Medulla oblongata (tissue), 1 donor: ENCODE data around the gene GAREM2.
"Not testable (repeated sequence)": the region's sequence is repeated elsewhere in the genome, so short reads cannot be mapped to it uniquely, and the experiment has no call there.

Source experiments
- DNase-seq: peaks from one replicate; pipeline ENCODE4 v3.0.0-alpha.2; 2015; ENCODE audit errors: extremely low spot score

Gene GAREM2

GRCh38 chr2:26172871-26173775 lies at the start of gene GAREM2:
Gene GAREM2, plus strand, starts transcription at chr2:26173088. Its CDS starts 133 bp downstream, at chr2:26173221.
- DNase-seq, result no peak

DNA sequence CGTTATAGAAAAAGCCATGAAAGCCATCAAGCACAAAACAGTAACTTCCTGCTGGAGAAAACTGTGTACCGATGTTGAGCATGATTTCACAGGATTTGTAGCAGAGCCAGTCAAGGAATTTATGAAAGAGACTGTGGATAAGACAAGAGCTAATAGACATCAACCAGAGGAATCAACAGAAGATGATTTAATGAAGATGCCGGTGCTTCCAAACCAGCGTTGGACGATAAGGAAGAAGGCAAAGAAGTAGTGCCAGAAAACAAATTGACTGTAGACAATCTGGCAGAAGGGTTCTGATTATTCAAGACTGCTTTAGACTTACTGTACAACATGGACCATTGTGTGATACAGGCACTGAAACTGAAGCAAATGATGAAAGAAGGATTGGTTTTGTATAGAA lies 49.5 kb upstream of the GAREM2 start:
- no peak for DNase-seq

DNA sequence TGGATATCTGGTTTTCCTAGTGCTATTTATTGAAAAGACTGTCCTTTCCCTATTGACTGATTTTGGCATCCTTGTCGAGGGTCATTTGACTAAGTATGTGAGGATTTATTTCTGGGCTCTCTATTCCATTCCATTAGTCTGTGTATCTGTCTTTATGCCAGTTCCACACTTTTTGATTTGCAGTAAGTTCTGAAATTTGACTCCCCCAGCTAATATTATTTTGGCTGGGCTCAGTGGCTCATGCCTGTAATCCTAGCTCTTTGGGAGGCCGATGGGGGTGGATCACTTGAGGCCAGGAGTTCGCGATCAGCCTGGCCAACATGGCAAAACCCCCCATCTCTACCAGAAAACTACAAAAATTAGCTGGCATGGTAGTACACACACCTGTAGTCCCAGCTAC lies 46.8 kb upstream of the GAREM2 start:
- DNase-seq, result no peak

DNA sequence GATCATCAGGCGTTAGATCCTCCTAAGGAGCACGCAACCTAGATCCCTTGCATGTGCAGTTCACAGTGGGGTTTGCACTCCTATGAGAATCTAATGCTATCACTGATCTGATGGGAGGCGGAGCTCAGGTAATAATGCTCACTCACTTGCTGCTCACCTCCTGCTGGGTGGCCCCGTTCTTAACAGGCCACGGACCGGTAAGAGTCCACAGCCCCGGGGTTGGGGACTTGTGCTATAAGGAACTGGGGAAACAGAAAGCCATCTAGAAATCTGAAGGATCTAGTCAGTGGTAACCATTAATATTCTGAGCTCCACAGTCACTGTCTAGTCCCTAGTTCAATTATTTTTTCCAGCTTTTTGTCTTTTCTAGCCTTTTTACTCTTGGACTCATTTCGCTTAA lies 44.7 kb upstream of the GAREM2 start:
- no peak for DNase-seq

DNA sequence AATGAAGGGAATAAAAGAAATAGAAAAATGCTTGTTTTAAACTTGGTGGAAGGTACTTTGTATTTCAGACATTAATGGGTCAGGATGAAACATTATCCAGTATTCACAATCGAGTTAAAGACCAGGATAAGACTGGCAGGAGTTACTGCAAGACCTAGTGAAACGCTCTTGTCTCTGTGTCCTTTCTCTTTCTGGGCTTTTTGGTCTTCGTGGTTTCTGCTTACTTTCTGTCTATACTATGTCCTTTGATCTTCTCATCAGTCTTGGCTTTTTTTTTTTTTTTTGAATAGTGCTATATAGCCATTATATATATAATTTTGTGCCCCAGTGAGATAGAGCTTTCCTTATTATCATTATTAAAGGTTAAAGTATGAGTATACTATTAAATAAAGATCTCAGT lies 42.1 kb upstream of the GAREM2 start:
- DNase-seq, result no peak

- peak; percentile 83 for DNase-seq
These were observed 36.4 kb upstream of the GAREM2 start for GRCh38 chr2:26136451-26136850.

DNA sequence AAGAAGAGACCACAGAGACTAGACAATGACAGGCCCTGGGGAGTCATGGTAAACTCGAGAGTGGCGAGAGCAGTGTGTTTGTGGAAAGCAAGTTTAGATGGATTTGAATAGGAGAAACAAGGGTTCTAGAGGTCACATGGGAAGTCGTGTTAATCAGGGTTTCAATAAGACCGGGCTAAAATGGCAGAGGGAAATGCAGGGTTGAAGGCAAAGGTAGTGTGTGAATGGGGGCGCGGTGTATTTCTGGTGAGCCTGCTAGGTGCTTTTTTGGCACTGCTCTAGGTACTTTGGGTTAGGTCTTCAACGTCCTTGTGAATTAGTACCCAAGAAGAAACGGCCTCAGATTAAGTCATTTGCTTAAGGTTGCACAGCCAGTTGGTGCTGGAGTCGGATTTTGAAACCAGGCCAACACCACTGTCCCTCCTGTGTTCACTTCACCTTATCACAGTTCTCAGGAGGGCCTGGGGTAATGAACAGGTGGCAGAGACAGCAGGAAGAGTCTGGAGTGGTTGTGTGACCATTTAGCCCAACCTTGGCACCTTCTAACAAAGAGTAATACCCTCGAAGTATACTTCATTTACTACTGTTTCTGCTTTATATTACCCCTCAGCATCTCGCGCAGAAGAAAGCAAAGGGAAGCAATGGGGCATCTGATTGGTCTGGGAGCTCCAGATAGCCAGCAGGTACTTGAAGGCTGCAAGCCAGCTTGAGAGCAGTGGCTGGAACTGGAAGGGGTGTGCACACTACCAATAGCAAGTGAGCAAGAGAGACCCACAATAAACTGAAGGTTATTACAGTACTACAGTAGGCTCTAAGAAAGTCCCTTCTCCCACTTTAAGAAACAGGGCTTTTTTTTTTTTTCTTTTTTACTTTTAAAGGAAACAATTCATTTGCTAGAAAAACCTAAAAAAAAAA lies 33.4 kb upstream of the GAREM2 start:
- no peak for DNase-seq

DNA sequence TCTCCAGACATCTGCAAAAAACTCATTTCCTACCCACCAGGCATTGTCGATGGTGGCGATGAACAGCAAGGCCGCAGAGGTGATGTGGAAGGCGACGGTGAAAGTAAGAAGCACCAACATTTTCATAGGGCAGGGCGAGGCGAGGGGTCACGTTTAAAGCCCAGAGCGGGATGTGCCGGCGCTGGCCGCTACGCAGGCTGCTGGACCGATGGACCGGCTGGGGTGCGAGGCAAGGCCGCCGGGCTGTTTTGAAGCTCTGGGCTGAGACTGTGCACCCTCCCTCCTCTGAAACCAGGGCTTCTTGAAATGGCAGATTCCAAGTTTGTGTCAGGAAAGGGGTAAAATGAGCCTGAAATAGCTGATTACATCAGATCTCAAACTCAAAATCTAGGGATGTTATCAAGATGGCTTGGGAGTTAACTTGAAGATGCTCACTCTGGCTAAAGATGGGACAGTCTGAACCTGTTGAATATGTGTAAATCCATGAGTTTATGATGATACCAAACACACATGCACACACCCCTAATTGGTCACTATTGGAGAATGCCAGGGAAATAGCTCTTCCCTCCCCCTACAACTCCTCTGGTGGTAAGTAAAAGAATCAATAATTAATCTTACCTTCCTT lies 31.6 kb upstream of the GAREM2 start:
- DNase-seq, result no peak

GRCh38 chr2:26144031-26144430 lies 28.9 kb upstream of the GAREM2 start:
- DNase-seq, result no peak

DNA sequence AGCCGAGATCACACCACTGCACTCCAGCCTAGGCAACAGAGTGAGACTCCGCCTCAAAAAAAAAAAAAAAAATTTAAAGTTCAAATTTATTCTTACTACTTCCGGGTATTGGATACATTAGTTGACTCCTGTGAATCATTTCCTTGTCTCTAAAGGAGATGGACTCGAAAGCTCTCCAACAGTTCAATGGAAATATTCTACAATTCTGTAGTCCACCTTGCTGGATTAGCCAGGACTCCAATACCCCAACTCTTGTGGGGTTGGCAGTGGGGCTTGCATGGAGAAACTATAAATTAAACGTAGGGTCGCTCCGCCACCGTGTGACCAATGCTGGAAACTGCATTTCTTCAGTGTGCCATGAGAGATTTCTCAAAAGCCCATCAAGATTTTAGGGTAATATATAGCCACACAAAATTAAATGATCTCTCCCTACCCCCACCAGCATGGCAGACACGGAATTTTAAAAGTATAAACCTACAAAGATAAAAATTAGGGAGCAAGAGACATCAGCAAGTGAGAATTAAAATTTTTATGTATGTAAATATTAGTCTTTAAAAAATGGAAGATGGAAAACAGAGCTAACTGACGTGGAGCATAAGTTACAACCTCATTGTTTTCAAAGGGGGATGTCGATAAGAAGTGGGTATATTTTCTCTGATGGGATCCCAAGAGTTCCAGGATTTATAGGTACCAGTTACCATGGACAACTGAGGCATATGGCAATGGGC lies 27.8 kb upstream of the GAREM2 start:
- peak; percentile 87 for DNase-seq

DNA sequence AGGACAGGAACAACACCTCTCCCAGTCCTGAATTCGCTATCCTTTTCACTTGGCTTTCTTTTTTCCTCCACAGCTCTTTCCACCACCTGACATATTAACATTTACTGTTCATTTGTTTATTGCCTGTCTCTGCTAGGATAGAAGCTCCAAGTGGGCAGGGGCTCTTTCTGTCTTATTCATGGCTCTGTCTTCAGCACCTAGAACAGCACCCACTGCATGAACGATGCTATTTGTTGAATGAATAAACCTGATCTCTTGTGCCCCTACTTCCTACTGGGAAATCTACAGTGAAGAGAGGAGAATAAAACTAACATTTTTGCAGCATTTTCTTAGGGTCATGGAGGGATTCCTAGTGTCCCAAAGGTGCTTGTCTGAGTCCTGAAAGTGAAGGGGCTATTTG lies 24.4 kb upstream of the GAREM2 start:
- no peak for DNase-seq

DNA sequence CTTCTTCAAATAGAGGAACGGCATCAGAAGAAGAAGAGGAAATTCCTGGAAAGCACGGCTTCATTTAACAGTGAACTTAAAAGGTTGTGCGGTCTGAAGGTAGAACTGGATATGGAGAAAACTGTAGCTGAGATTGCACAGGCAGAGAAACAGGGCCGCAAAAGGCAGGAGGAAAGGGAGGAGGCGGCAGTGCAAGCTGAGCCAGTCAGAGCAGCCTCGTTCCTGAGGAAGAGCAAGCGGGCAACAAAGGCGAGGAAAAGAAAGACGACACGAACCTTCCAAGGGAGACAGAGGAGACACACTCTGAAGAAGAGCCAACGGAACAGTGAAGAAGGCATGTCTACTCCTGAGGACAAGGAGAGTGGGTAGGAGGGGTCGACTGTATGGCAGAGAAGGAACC lies 22.6 kb upstream of the GAREM2 start:
- no peak for DNase-seq

- DNase-seq, result no peak
These were observed 15.3 kb upstream of the GAREM2 start for GRCh38 chr2:26157580-26157979.

DNA sequence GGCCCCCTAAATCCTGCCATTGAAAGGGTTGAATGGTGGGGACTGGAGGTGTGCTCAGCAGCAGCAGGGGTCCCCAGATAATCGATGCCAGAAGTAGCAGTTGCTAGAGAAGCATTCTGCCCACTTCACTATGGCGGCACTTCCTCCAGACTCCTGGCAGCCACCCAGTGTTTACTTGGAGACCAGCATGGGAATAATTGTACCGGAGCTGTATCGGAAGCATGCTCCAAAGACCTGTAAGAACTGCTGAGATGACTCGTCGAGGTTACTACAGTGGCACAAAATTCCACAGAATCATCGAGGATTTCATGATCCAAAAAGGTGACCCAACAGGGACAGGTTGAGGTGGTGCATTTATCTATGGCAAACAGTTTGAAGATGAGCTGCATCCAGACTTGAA lies 11.0 kb upstream of the GAREM2 start:
- no peak for DNase-seq

GRCh38 chr2:26162963-26163362 lies 9.9 kb upstream of the GAREM2 start:
- DNase-seq, result no peak

DNA sequence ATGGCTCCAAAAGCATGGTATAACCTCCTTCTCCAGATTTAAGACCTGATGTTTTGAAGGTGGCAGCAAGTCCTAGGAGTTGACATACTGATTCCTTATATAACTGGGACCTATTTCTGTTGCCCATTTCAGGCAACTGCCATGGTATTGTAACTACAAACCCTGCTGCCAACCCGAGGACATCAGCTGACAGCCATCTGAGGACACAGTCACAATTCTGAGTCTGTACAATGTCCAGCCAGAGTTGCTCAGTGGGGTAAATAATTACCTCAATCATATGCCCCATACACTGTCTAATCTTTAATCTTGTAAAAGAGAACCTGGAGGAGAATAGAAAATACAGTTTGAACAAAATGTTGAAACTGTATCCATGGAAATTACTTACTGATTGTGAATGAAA lies 8.7 kb upstream of the GAREM2 start:
- DNase-seq, result peak; percentile 89

DNA sequence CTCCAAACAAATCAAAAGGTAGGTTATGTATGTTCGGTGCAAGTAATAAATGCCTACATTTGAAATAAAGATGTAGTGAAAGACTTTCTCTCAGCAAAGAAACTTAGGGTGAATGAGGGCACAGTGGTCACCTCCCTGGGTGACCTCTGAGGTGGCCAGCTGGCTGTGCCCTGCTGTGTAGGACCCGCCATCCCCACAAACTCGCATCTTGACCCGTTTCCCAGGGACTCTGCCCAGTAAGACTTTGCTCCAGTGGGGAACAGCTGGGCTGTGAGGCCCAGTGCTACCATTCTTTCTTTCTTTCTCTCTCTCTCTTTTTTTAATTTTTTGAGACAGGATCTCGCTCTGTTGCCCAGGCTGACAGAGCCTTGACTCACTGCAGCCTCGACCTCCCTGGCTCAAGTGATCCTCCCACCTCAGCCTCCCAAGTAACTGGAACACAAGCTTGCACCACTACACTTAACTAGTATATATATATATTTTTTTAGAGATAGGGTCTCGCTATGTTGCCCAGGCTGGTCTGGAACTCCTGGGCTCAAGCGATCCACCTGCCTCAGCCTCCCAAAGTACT lies 8.2 kb upstream of the GAREM2 start:
- no peak for DNase-seq

GRCh38 chr2:26165403-26165802 lies 7.5 kb upstream of the GAREM2 start:
- DNase-seq, result no peak

DNA sequence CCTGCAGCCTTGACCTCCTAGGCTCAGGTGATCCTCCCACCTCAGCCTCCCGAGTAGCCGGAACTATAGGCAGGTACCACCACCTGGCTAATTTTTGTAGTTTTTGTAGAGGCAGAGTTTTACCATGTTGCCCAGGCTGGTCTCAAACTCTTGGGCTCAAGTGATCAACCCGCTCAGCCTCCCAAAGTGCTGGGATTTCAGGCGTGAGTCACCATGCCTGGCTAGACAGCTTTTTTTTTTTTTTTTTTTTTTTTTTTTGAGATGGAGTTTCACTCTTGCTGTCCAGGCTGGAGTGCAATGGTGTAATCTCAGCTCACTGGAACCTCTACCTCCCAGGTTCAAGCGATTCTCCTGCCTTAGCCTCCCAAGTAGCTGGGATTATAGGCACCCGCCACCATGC lies 6.3 kb upstream of the GAREM2 start:
- DNase-seq, result not testable (repeated sequence)

DNA sequence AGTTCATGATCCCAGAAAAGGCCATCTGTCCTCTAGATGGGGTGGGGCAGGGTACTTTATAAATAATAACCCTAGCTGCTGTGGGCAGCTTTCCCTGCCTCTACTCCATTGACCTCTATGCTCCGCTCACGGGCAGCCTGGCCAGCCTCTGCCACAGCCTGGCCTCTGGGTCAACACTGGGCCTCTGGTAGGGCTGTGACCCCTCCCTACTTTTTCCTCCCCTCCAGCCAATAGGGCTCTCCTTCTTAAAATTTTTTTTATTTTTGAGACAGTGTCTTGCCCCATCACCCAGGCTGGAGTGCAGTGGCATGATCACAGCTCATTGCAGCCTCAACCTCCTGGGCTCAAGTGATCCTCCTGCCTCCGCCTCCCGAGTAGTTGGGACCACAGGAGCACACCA lies 4.1 kb upstream of the GAREM2 start:
- DNase-seq, result no peak

GRCh38 chr2:26169226-26169625 lies 3.7 kb upstream of the GAREM2 start:
- no peak for DNase-seq
